Effector memory CD8-positive, alpha-beta T cell (primary cell): ENCODE measurements around the gene KLHL30.
A peak's percentile ranks its signal among the peaks of the same experiment; 100 is the strongest.

Source experiments
- ATAC-seq: fragments of 150-1000 bp; cut with Tn5 transposase; replicated peaks from 2 replicates; pipeline ENCODE4 v1.10.0; 2021; ENCODE audit warnings: mild to moderate bottlenecking, moderate library complexity
- DNase-seq, 3 experiments: peaks; one replicate each; pipeline ENCODE4 v3.0.0; 2021
- H3K27ac Mint-ChIP-seq, 2 donors: one replicate each; pipeline ENCODE4 v1.8.0; 2022; ENCODE audit warnings: mild to moderate bottlenecking in 2 of 2, mixed read lengths in 2 of 2, moderate library complexity in 2 of 2
- H3K27me3 Mint-ChIP-seq, 2 donors: one replicate each; pipeline ENCODE4 v1.8.0; 2022; ENCODE audit warnings: mixed read lengths in 2 of 2
- H3K36me3 Mint-ChIP-seq: one replicate; pipeline ENCODE4 v1.8.0; 2022; ENCODE audit warnings: mild to moderate bottlenecking, moderate library complexity, mixed read lengths; ENCODE audit not compliant: insufficient read depth
- H3K4me1 Mint-ChIP-seq, 2 donors: one replicate each; pipeline ENCODE4 v1.8.0; 2022; ENCODE audit warnings: low read depth in 2 of 2, mixed read lengths in 2 of 2
- H3K4me3 Mint-ChIP-seq, 2 donors: one replicate each; pipeline ENCODE4 v1.8.0; 2022; ENCODE audit warnings: mild to moderate bottlenecking in 2 of 2, mixed read lengths in 2 of 2, moderate library complexity in 2 of 2
- H3K9me3 Mint-ChIP-seq, 2 donors: one replicate each; pipeline ENCODE4 v1.8.0; 2022; ENCODE audit warnings: mixed read lengths in 2 of 2

Gene KLHL30

DNA sequence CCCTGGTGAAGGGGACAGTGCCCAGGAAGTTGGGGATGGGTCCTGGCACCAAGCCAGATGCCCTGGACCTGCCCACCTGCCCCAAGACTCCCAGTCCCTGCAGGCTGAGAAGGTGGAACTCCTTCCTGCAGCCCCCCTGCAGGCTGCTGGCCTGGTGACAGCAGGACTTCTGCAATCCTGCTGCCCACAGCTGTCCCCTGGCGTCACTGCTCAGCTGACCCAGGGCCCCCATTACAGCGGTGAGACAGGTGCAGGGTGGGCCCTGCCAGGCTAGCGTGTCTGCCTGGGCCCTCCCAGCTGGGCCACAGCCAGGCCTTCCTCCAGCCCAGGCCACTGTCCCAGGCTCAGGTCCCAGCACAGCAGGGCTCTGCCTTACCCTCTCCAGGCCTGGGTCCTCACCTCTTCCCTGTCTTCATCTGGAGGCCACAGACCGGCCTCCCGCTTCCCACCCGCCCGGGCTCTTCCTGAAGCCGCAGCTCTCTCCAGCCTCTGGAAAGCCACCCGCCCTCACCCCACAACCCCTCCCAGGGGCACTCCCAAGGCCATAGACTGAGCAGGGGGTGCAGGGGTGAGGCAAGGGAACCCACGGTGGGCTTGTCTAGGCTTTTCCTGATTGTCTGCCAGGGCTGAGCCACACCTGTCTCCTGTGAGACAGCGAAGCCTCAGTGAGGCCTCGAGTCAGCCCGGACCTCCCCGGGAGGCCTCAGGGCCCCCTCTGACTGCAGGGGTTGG is 11.5 kb downstream of the KLHL30 start:
- H3K4me1 Mint-ChIP-seq: no peaks in the 10 kb centered on the region
- H3K36me3 Mint-ChIP-seq: no peaks in the 10 kb centered on the region
- no peaks in the 10 kb centered on the region for H3K27me3 Mint-ChIP-seq
- no peak overlapping the region for H3K27ac Mint-ChIP-seq
- H3K9me3 Mint-ChIP-seq: no peaks in the 10 kb centered on the region
- DNase-seq (no peak), ATAC-seq (no peak)
- H3K4me3 Mint-ChIP-seq: no peak overlapping the region

DNA sequence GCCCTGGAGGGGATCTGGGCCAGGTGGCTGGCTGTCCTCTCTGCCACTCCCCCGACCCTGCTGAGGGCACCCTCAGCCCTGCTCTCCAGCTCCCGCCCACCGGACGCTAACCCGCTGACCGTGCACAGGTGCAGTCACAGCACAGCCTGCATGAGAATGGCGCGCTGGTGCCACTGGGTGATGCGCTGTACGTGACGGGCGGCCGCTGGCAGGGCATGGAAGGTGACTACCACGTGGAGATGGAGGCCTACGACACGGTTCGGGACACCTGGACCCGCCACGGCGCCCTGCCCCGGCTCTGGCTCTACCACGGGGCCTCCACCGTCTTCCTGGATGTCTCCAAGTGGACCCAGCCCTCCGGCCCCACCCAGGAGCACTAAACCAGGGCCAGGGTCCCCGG is 12.2 kb downstream of the KLHL30 start:
- Mint-ChIP-seq H3K4me3 (no peak overlapping the region), H3K36me3 (no peaks in the 10 kb centered on the region), H3K27me3 (no peaks in the 10 kb centered on the region), H3K27ac (no peak overlapping the region), H3K4me1 (no peaks in the 10 kb centered on the region), H3K9me3 (no peaks in the 10 kb centered on the region)
- ATAC-seq: no peak
- DNase-seq: no peak

- H3K4me1 Mint-ChIP-seq: no peaks in the 10 kb centered on the region
- DNase-seq (no peak), ATAC-seq (no peak)
- no peaks in the 10 kb centered on the region for H3K36me3 Mint-ChIP-seq
- no peaks in the 10 kb centered on the region for H3K27me3 Mint-ChIP-seq
- H3K9me3 Mint-ChIP-seq: no peaks in the 10 kb centered on the region
- H3K27ac Mint-ChIP-seq: no peak overlapping the region
- no peak overlapping the region for H3K4me3 Mint-ChIP-seq
Measured at GRCh38 chr2:238151205-238151604, 12.7 kb downstream of the KLHL30 start.

- DNase-seq: no peak
- H3K27me3 Mint-ChIP-seq: no peaks in the 10 kb centered on the region
- H3K4me1 Mint-ChIP-seq: no peaks in the 10 kb centered on the region
Measured at GRCh38 chr2:238151628-238152235, 13.3 kb downstream of the KLHL30 start.

DNA sequence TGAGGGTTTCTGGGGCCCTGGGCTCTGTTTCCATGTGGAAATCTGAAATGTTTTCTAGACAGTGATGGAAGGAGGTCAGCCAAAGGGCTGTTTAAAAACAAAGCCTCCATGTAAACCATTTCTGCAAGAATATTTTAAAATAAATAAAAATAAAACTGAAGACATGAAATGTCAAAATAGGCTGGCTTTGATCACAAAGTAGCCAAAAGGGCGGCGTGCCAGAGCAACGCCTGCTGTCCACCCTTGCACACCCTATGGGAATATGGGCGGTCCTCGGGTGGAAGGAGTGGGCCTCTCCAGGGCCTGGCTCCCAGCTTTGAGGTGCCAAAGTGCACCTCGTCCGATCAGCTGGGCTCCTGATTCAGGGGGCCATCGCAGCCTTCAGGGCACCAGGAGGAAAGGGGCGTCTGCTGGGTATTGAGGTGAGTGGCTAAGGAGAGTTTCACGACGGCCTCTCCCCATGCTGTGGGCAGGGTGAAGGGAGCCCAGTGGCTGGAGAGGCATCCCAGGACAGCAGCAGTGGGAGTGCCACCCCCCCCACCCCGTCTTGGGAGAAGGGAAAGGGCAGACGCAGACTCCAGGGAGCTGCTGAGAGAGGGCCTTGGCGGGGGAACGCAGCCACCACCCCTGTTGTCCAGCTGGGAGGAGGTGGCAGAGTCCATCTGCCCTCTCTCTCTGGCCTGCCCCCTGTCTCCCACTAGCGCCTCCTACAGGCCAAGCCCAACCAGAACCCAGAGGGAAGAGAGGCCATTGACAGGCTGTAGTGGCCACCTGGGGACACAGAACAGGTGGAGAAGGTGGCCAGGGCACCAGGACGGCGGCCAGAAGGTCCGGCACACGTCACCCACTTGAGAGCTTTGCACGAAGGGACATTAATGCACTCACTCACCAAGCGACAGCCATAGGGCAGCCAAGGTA is 14.6 kb downstream of the KLHL30 start:
- Mint-ChIP-seq H3K4me1 (no peaks in the 10 kb centered on the region), H3K27ac (no peak overlapping the region)

More at GRCh38 chr2:238151628-238152235, 13.3 kb downstream of the KLHL30 start:
- no peak overlapping the region for H3K27ac Mint-ChIP-seq
- no peak overlapping the region for H3K4me3 Mint-ChIP-seq
- no peak for ATAC-seq
- H3K9me3 Mint-ChIP-seq: no peaks in the 10 kb centered on the region
- H3K36me3 Mint-ChIP-seq: no peaks in the 10 kb centered on the region

DNA sequence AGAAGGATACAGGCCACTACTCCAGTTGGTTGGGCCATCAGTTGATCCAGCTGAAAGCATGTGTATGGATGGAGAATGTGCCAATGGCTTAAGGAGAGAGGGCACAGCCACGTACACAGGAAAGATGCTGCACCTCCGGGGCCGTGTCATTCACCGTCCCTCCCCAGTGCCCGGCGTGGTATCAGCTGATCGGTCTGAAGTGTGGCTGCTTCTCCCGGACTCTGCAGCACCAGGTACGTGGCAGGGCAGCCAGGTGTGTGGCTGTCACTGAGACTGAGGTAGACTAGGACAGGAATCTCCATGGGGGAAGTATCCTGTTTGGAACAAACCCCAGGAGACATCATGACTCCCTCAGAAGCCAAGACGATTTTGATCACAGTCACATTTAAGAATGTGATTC is 16.1 kb downstream of the KLHL30 start:
- H3K9me3 Mint-ChIP-seq: no peaks in the 10 kb centered on the region
- H3K27me3 Mint-ChIP-seq: peaks cover 6% of the 10 kb centered on the region in 2 donors
- H3K36me3 Mint-ChIP-seq: no peaks in the 10 kb centered on the region
- ATAC-seq (no peak), DNase-seq (no peak)
- H3K4me1 Mint-ChIP-seq: peaks cover 4 to 5% of the 10 kb centered on the region in 2 donors
- no peak overlapping the region for H3K4me3 Mint-ChIP-seq
- H3K27ac Mint-ChIP-seq: peak overlapping the region in 1 of 2 donors; percentile 49

More for the DNA sequence above, 14.6 kb downstream of the KLHL30 start:
- DNase-seq (no peak), ATAC-seq (no peak)
- Mint-ChIP-seq H3K9me3 (no peaks in the 10 kb centered on the region), H3K36me3 (no peaks in the 10 kb centered on the region), H3K4me3 (no peak overlapping the region), H3K27me3 (no peaks in the 10 kb centered on the region)

DNA sequence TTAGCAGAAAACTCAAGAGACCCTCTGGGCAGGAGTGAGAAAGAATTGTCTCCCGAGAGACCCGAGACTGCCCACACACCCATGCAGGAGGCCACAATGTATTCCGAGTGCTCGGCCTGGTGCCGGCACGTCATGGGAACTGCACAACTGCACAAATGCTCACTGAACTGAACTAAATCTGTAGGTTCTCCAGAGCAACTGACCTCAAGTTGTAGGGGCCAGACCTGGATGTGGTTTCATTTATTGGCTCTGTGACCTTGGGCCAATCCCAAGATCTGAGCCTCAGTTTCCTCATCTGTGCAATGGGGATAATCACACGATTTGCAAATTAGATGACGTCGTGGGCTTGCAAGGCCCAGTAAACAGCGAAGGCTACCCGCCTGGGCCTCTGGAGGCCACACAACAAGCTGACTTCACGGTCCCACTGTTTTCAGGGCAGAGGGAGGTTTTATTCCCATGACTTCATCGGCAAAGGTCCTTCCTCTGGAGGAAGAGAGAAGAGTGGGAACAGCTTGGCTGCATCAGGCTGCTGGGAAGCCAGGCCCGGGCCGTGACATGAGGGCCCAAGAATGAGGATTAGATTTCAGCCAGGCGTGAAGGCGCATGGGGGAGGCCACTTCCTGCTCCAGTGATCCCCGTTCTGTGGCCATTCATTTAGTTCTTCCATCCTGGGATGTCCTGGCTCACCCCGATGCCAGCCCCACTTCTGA is 16.7 kb downstream of the KLHL30 start:
- Mint-ChIP-seq H3K9me3 (no peaks in the 10 kb centered on the region), H3K27me3 (peaks cover 11 to 12% of the 10 kb centered on the region in 2 donors), H3K27ac (peak overlapping the region in 1 of 2 donors; percentile 49), H3K36me3 (peaks cover 2% of the 10 kb centered on the region), H3K4me1 (peaks cover 7% of the 10 kb centered on the region in 2 donors), H3K4me3 (no peak overlapping the region)
- ATAC-seq (no peak), DNase-seq (no peak)

GRCh38 chr2:238155761-238156694 is 17.6 kb downstream of the KLHL30 start:
- ATAC-seq (no peak), DNase-seq (no peak)
- Mint-ChIP-seq H3K9me3 (no peaks in the 10 kb centered on the region), H3K4me1 (peaks cover 7 to 12% of the 10 kb centered on the region in 2 donors), H3K27me3 (peaks cover 17 to 20% of the 10 kb centered on the region in 2 donors), H3K4me3 (no peak overlapping the region), H3K36me3 (peaks cover 3% of the 10 kb centered on the region), H3K27ac (no peak overlapping the region)

DNA sequence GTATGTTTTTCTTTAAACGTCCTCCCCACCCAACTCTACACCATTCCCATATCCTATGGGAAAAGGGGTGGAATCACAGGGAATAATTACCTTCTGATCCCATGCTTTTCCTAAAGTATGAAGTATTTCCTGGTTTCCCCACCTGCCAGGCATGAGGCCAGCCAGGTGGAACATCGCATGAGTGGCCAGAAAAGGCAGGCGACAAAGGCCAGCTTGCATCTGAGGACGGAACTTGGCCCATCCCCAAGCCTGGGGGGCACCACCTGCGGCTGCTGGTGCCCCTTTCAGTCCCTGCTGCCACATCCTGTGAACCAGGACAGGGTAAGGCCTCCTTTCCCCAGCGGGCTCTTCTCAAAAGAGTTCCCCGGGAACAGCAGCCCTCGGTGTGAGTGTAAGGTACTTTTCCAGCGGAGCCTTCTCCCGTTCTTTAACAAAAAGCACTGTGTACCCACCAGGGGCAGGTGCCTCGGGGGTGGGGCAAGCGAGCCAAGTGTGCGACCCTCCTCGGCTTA is 19.1 kb downstream of the KLHL30 start:
- H3K27ac Mint-ChIP-seq: no peak overlapping the region
- peaks cover 17 to 29% of the 10 kb centered on the region in 2 donors for H3K27me3 Mint-ChIP-seq
- DNase-seq (no peak), ATAC-seq (no peak)
- peaks cover 7 to 12% of the 10 kb centered on the region in 2 donors for H3K4me1 Mint-ChIP-seq
- H3K4me3 Mint-ChIP-seq: no peak overlapping the region
- H3K9me3 Mint-ChIP-seq: no peaks in the 10 kb centered on the region
- peaks cover 3% of the 10 kb centered on the region for H3K36me3 Mint-ChIP-seq

- Mint-ChIP-seq H3K27ac (no peak overlapping the region), H3K27me3 (peaks cover 17 to 29% of the 10 kb centered on the region in 2 donors), H3K4me3 (peak overlapping the region; percentile 43 to 65), H3K9me3 (no peaks in the 10 kb centered on the region), H3K36me3 (peaks cover 3% of the 10 kb centered on the region), H3K4me1 (peaks cover 7 to 12% of the 10 kb centered on the region in 2 donors)
- ATAC-seq: no peak
- DNase-seq: no peak
Measured at GRCh38 chr2:238158018-238158508, 19.6 kb downstream of the KLHL30 start.

DNA sequence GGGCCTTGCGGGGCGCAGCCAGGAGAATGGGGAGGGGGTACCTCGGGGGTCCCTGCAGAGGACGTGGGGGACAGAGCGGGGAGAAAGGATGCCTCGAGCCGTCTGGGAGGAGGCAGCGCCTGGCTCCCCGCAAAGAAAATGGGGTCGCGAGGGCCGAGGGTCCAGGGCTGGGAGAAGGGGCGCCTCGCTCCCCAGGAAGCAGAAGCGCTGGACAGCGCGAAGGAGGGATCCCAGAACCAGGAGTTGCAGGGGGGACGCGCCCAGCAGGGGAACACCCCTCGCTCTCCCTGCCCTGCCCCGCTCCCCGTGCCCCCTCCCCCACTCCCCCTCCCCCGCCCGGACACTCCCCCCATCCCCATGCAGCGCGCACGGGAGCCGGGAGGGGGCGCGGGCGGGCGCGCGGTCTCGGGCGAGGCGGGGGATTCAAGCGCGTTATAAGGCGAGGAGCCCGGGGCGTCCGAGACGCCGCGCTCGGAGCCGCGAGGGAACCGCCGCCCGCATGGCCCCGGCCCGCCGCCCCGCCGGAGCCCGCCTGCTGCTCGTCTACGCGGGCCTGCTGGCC is 20.1 kb downstream of the KLHL30 start, which contains the start of gene ERFE:
Gene ERFE (plus strand): TSS at position 462 of the 562 bp plus-strand sequence. CDS start 38 bp downstream, at position 500.
- peaks cover 17 to 29% of the 10 kb centered on the region in 2 donors for H3K27me3 Mint-ChIP-seq
- H3K4me1 Mint-ChIP-seq: peaks cover 7 to 12% of the 10 kb centered on the region in 2 donors
- H3K27ac Mint-ChIP-seq: peak within 1 kb of the TSS in 1 of 2 donors; percentile 62
- H3K36me3 Mint-ChIP-seq: peaks cover 3% of the 10 kb centered on the region
- ATAC-seq (peak; percentile 75), DNase-seq (peak in 2 of 3 experiments; percentile 24 to 31)
- peak within 1 kb of the TSS; percentile 60 to 71 for H3K4me3 Mint-ChIP-seq
- H3K9me3 Mint-ChIP-seq: no peaks in the 10 kb centered on the region
